Measurements from ENCODE around the gene ABHD2.
"Not testable (repeated sequence)": the region's sequence is repeated elsewhere in the genome, so short reads cannot be mapped to it uniquely, and the experiment has no call there.

Gene ABHD2

GRCh38 chr15:89243691-89244573 is 155.7 kb downstream of the ABHD2 start, which contains the start of gene FANCI:
FANCI (plus strand) TSS chr15:89243979; CDS start chr15:89247648, 3,669 bp downstream.
- no peaks in the 10 kb centered on the region for H3K27me3 ChIP-seq (ENCODE audit: control insufficient read depth, insufficient read depth, low read length, poor library complexity, severe bottlenecking)
- WGBS, 2 experiments = 0 to 1% methylated on average over 69 of the region's 69 CpGs
- peaks cover 9% of the 10 kb centered on the region for H3K4me1 ChIP-seq (ENCODE audit: control insufficient read depth, insufficient read depth, low read length)
- peak within 1 kb of the TSS; percentile 11 for H3K27ac ChIP-seq (ENCODE audit: insufficient read depth, low read depth, low read length, poor library complexity, severe bottlenecking)
- peak within 1 kb of the TSS; percentile 69 for H3K4me3 ChIP-seq (ENCODE audit: insufficient read depth, low read depth, low read length)
- no peaks in the 10 kb centered on the region for H3K9me3 ChIP-seq (ENCODE audit: control insufficient read depth, low read length)
- H3K36me3 ChIP-seq (ENCODE audit: control insufficient read depth, insufficient read depth, low read length) = peaks cover 6% of the 10 kb centered on the region

DNA sequence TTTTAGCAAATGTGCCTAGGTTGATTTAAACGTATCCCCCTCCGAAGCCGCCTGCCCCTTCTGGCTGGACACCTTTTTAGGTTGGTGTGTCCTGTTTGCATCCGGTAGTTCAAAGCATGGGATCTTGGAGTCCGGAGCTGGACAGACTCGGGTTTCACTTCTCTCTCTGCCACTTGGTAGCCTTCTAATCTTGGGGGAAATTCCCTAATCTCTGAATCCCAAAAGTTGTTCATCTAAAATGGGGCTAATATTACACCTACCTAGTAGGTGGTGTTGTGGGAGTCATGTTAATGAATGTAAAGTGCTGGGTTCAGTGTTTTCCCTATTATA is 156.3 kb downstream of the ABHD2 start:
- Histone ChIP-seq H3K36me3 (ENCODE audit: control insufficient read depth, insufficient read depth, low read length) (peaks cover 12% of the 10 kb centered on the region), H3K4me1 (ENCODE audit: control insufficient read depth, insufficient read depth, low read length) (peaks cover 9% of the 10 kb centered on the region), H3K27ac (ENCODE audit: insufficient read depth, low read depth, low read length, poor library complexity, severe bottlenecking) (no peak overlapping the region), H3K9me3 (ENCODE audit: control insufficient read depth, low read length) (no peaks in the 10 kb centered on the region), H3K4me3 (ENCODE audit: insufficient read depth, low read depth, low read length) (peak overlapping the region; percentile 69), H3K27me3 (ENCODE audit: control insufficient read depth, insufficient read depth, low read length, poor library complexity, severe bottlenecking) (no peaks in the 10 kb centered on the region)
- 0% methylated on average over 6 of the region's 6 CpGs for WGBS, 2 experiments

GRCh38 chr15:89247446-89247845 is 159.2 kb downstream of the ABHD2 start:
- H3K27me3 ChIP-seq (ENCODE audit: control insufficient read depth, insufficient read depth, low read length, poor library complexity, severe bottlenecking) = no peaks in the 10 kb centered on the region
- no peak overlapping the region for H3K4me3 ChIP-seq (ENCODE audit: insufficient read depth, low read depth, low read length)
- WGBS, 2 experiments = 89 to 99% methylated on average over 1 to 2 of the region's 2 CpGs
- H3K36me3 ChIP-seq (ENCODE audit: control insufficient read depth, insufficient read depth, low read length) = peaks cover 17% of the 10 kb centered on the region
- peaks cover 9% of the 10 kb centered on the region for H3K4me1 ChIP-seq (ENCODE audit: control insufficient read depth, insufficient read depth, low read length)
- H3K9me3 ChIP-seq (ENCODE audit: control insufficient read depth, low read length) = no peaks in the 10 kb centered on the region
- H3K27ac ChIP-seq (ENCODE audit: insufficient read depth, low read depth, low read length, poor library complexity, severe bottlenecking) = no peak overlapping the region

- Histone ChIP-seq H3K9me3 (ENCODE audit: control insufficient read depth, low read length) (no peaks in the 10 kb centered on the region), H3K27me3 (ENCODE audit: control insufficient read depth, insufficient read depth, low read length, poor library complexity, severe bottlenecking) (no peaks in the 10 kb centered on the region), H3K4me3 (ENCODE audit: insufficient read depth, low read depth, low read length) (no peak overlapping the region), H3K36me3 (ENCODE audit: control insufficient read depth, insufficient read depth, low read length) (peaks cover 17% of the 10 kb centered on the region), H3K4me1 (ENCODE audit: control insufficient read depth, insufficient read depth, low read length) (peaks cover 9% of the 10 kb centered on the region), H3K27ac (ENCODE audit: insufficient read depth, low read depth, low read length, poor library complexity, severe bottlenecking) (no peak overlapping the region)
- 94 to 97% methylated on average over 1 to 2 of the region's 2 CpGs for WGBS, 2 experiments
Measured at GRCh38 chr15:89248584-89248983, 160.3 kb downstream of the ABHD2 start.

GRCh38 chr15:89250142-89250541 is 161.9 kb downstream of the ABHD2 start:
- H3K4me3 ChIP-seq (ENCODE audit: insufficient read depth, low read depth, low read length); H3K9me3 ChIP-seq (ENCODE audit: control insufficient read depth, low read length); H3K27ac ChIP-seq (ENCODE audit: insufficient read depth, low read depth, low read length, poor library complexity, severe bottlenecking); H3K27me3 ChIP-seq (ENCODE audit: control insufficient read depth, insufficient read depth, low read length, poor library complexity, severe bottlenecking); H3K4me1 ChIP-seq (ENCODE audit: control insufficient read depth, insufficient read depth, low read length): not testable (repeated sequence)
- WGBS, 2 experiments = 96 to 100% methylated on average over 2 to 5 of the region's 5 CpGs
- H3K36me3 ChIP-seq (ENCODE audit: control insufficient read depth, insufficient read depth, low read length) = peaks cover 27% of the 10 kb centered on the region

All from ectodermal cell (in vitro differentiated cells).